D721Med (cell line): ENCODE measurements around the gene SRGAP3.
"Not testable (repeated sequence)": the region's sequence is repeated elsewhere in the genome, so short reads cannot be mapped to it uniquely, and the experiment has no call there.

Experiments
- DNase-seq: peaks from one replicate; pipeline ENCODE4 v3.0.0; 2011; ENCODE audit warnings: low spot score; ENCODE audit not compliant: insufficient read length
- FAIRE-seq: peaks from 2 replicates; lab custom pipeline; 2011; peaks lifted over from hg19 to GRCh38; lab: Jason Lieb, UNC
- TF ChIP-seq, protein P1 (sequence below): IDR thresholded peaks from 2 replicates; pipeline ENCODE4 v1.5.1; 2012; ENCODE audit warnings: mild to moderate bottlenecking, control low read depth; ENCODE audit not compliant: insufficient read depth; ENCODE audit errors: missing control alignments

SRGAP3 gene

DNA sequence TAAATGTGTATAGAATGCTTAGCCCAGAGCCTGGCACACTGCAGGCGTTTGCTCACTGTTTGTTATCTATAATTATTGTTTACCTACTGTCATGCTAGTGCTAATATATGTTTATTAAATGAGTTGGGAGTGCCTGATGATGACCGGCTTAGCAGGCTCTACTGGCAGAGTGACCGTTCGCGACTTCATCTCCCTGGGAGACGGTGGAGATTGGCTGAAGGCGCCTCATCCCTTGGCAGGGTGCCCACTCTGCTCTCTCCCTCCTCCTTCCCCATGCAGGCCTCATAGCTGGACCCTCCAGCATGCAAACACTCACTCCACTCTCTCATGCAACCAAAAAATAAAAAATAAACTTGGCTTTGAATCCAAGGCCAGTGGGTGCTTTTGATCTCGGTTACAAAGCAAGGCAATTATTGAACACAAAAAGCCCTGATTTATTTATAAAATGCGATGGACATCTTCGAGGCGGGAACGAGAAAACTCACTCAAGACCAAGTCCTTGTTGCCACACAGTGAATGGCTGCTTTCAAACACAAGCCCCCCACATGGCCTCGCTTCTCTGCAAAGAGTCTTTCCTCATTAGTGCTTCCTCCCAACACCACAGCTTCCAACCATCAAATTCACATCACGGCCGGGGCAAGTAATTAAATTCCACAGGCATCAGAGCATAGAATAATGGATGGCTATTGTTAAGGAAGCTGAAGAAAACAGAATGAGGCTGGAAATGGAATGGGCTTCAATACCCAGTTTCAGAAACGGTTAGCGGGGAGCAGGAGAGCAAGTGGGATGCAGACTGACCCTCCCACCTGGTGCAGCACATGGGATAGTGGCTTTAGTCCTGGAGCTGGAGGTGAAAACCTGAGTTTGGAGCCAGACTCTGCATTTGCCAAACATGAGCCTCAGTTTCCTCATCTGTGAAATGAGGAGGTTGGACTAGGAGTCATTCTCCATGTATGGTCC, 150.4 kb downstream of the SRGAP3 start:
- TF ChIP-seq, protein P1, sequence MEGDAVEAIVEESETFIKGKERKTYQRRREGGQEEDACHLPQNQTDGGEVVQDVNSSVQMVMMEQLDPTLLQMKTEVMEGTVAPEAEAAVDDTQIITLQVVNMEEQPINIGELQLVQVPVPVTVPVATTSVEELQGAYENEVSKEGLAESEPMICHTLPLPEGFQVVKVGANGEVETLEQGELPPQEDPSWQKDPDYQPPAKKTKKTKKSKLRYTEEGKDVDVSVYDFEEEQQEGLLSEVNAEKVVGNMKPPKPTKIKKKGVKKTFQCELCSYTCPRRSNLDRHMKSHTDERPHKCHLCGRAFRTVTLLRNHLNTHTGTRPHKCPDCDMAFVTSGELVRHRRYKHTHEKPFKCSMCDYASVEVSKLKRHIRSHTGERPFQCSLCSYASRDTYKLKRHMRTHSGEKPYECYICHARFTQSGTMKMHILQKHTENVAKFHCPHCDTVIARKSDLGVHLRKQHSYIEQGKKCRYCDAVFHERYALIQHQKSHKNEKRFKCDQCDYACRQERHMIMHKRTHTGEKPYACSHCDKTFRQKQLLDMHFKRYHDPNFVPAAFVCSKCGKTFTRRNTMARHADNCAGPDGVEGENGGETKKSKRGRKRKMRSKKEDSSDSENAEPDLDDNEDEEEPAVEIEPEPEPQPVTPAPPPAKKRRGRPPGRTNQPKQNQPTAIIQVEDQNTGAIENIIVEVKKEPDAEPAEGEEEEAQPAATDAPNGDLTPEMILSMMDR: no peak
- no peak for DNase-seq
- no peak for FAIRE-seq

DNA sequence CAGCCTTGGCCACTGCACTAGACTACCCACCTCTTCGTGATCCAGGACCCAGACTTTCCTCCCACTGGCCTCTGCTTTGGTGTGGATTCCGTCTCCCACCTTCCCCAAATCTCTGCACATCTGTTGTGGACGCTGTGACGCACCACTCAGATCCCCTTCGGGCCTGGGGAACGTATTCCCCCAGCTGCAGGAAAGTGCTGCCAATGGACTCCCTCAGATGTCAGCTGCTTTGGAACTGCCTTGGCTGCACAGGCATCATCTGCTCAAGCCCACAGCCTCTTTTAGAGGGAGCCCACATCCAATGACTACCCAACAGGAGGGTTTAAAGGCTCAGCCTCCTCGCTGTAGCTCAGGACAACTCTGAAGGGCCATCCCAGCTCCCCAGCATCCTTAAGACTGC, 152.0 kb downstream of the SRGAP3 start:
- FAIRE-seq (no peak), DNase-seq (no peak)
- TF ChIP-seq, protein P1: no peak

DNA sequence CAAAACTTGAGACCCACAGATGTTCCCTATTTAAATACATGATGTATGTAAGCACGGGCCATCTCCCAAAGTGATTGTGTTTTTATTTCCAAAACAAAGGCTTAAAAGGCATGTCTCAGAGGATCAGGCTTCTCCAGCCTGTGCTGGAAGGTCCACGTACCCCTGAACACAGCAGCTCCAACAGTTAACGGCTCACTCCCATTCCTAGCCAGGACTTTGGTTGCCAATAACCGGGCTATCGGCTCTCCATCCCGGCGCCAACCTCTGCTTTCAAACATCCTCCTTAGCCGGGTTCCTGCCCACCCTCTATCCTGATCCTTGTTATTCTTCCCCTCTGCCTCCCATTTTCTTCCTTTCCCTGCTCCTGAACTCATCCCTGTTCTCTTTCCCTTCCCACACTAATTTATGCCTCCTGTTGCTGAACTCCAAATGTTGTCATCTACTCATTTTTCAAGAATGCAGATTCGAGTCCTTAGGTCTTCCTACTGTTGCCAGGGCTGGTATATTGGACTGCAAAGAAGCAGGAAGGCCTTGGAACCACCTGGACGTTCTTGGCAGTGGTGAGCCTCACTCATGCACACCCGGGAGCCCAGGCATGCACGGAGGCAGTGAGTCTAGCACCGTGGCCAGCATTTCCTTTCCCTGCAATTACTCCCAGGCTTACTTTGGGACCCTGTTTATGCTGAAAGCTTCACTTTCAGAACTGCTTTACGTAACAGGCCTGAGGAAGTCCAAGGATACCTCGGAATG, 157.8 kb downstream of the SRGAP3 start:
- no peak for FAIRE-seq
- DNase-seq: no peak
- TF ChIP-seq, protein P1: no peak

DNA sequence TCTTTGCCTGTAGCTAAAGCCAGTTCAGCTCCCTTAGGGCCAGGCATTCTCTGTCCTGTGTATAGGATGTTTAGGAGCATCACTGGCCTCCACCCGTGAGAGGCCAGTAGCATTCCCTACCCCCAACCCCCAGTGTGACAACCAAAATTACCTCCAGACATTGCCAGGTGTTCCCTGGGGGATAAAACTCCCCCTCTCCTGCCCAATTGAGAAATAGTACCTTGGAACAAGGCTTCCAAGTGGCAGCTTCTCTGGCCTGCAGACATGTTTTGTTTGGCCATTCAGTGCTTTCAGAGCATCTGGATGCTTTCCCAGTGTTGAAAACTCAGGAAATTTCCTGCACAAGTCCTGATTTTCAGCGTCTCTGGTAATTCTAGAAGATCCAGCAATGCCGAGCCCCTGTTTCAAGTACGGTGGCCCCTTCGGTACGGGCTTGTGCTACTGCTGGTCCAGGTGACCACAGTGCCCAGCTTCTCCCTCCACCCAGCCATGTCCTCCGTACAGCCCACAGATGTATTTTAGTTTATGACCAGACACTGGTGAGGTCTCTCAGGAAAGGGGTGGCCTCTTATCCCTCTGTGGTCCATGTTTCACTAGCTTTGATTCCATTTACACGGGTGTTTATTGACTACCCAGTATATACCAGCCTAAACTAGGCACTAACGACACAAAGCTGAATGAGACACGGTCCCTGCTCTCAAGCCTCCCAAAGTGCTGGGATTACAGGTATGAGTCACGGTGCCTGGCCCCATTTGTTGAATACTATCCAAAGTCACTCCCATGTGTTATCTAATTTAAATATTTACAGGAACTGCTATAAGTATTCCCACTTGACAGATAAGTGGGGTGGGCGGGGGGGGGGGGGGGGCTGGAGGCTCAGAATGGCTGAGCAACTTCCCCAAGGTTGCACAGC, 160.7 kb downstream of the SRGAP3 start:
- FAIRE-seq (no peak), DNase-seq (no peak)
- TF ChIP-seq, protein P1: no peak

DNA sequence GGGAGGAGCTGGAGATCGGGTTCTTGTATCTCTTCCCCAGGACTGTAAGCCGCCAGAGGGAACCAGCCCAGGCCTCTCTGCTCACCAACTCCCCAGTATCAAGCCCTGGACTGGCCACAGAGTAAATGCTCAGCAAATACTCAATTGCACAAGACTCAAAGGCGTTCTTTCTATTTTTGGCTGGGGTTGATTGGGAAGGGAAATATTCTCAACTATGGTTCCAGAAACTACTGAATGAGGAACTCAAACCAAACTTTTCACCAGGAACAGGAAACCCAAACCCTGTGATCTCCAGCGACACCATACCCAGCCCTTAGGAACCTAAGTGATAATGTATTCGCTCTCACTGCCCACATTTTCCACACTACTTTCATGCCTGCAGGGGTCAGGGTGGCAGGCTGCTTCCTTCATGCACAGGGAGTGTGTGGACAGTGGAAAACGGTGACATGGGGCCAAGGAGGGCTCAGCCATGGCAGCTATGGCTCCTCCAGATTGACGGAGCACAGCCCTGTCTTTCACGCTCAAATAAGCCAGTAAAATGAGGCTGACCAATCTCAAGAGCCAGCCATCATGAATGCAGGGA, 161.5 kb downstream of the SRGAP3 start:
- no peak for DNase-seq
- TF ChIP-seq, protein P1: no peak
- FAIRE-seq: no peak

DNA sequence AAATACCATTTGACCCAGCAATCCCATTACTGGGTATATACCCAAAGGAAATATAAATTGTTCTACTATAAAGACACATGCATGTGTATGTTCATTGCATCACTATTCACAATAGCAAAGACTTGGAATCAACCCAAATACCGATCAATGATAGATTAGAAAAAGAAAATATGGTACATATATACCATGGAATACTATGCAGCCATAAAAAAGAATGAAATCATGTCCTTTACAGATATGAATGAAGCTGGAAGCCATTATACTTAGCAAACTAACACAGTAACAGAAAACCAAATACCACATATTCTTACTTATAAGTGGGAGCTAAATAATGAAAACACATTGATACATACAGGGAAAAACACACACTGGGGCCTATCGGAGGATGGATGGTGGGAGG, 164.0 kb downstream of the SRGAP3 start:
- not testable (repeated sequence) for DNase-seq, FAIRE-seq
